Bronchial epithelial cell (primary cell): ENCODE data around the gene MARCHF11. TPM values are rescaled to one million over a fixed set of nuclear protein-coding genes. Genes with fewer than 3 reads are reported as not detected.

Experiments used
- DNase-seq: peaks from one replicate; pipeline ENCODE4 v3.0.0-alpha.2; 2010; ENCODE audit warnings: low read depth
- FAIRE-seq: peaks from 2 replicates; lab custom pipeline; 2011; peaks lifted over from hg19 to GRCh38; lab: Jason Lieb, UNC
- H3K27me3 ChIP-seq: 2 replicates; pipeline ENCODE4 v1.5.1; 2011; ENCODE audit warnings: low read length; ENCODE audit not compliant: control insufficient read depth, insufficient read depth
- H3K36me3 ChIP-seq: 2 replicates; pipeline ENCODE4 v1.5.1; 2011; ENCODE audit warnings: low read length; ENCODE audit not compliant: control insufficient read depth, insufficient read depth
- H3K4me3 ChIP-seq: 2 replicates; pipeline ENCODE4 v1.5.1; 2011; ENCODE audit warnings: mild to moderate bottlenecking, low read depth, low read length, control low read depth
- total RNA-seq: library from RNA; depleted of rRNA; stranded (reverse); fragments of >200 nt; gene quantifications from 2 replicates; pipeline ENCODE4 v1.2.1, GENCODE V29; 2014
- TF ChIP-seq, protein P1 (sequence below): IDR thresholded peaks from 2 replicates; pipeline ENCODE4 v1.5.1; 2011; ENCODE audit warnings: mild to moderate bottlenecking, moderate library complexity, low read length, control low read depth, inconsistent platforms; ENCODE audit not compliant: insufficient read depth, severe bottlenecking

Gene MARCHF11
- total RNA-seq, 1 donor from 2014 or later: not detected

DNA sequence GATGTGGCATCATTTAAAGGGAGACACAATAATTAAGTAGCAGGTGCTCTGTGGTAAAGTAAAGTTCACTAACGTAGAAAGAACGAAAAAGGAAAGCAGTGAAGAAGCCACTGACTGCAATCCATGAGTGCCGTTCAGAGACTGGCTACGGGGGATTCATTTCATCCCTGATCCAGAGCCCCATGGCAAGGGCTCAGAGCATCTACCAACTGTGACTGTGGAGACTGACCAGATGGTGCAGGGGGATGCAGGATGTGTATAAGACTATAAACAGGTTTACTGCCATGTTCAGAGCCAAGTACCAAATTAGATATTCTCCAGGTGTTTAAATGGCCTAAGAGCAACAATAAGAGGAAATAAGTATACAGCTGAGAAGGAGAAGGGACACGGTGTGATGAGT is 47.7 kb downstream of the MARCHF11 start:
- no peak for DNase-seq
- no peak for FAIRE-seq
- Histone ChIP-seq H3K27me3 (no peaks in the 10 kb centered on the region), H3K36me3 (no peaks in the 10 kb centered on the region), H3K4me3 (no peak overlapping the region)
- TF ChIP-seq, protein P1, sequence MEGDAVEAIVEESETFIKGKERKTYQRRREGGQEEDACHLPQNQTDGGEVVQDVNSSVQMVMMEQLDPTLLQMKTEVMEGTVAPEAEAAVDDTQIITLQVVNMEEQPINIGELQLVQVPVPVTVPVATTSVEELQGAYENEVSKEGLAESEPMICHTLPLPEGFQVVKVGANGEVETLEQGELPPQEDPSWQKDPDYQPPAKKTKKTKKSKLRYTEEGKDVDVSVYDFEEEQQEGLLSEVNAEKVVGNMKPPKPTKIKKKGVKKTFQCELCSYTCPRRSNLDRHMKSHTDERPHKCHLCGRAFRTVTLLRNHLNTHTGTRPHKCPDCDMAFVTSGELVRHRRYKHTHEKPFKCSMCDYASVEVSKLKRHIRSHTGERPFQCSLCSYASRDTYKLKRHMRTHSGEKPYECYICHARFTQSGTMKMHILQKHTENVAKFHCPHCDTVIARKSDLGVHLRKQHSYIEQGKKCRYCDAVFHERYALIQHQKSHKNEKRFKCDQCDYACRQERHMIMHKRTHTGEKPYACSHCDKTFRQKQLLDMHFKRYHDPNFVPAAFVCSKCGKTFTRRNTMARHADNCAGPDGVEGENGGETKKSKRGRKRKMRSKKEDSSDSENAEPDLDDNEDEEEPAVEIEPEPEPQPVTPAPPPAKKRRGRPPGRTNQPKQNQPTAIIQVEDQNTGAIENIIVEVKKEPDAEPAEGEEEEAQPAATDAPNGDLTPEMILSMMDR: no peak

DNA sequence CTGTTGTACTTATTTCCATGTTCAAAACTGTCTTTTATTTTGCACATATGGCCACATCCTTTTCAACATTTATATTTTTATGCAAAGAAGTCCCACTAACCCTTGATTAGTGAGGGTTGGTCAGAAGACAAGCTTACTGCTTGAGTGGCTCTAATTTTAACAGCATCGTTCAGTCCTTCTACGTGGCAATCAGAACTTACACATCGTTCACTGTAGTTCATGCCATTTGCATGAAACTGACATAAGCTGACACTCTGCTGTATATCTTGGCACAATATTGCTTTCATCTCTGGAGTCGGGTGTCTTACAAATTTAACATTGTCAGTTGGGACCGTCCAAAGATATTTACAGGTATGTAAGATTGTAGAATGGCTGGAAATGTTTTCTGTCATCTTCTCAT is 50.6 kb downstream of the MARCHF11 start:
- FAIRE-seq (no peak), DNase-seq (no peak)
- Histone ChIP-seq H3K27me3 (no peaks in the 10 kb centered on the region), H3K4me3 (no peak overlapping the region), H3K36me3 (no peaks in the 10 kb centered on the region)
- TF ChIP-seq, protein P1: no peak

DNA sequence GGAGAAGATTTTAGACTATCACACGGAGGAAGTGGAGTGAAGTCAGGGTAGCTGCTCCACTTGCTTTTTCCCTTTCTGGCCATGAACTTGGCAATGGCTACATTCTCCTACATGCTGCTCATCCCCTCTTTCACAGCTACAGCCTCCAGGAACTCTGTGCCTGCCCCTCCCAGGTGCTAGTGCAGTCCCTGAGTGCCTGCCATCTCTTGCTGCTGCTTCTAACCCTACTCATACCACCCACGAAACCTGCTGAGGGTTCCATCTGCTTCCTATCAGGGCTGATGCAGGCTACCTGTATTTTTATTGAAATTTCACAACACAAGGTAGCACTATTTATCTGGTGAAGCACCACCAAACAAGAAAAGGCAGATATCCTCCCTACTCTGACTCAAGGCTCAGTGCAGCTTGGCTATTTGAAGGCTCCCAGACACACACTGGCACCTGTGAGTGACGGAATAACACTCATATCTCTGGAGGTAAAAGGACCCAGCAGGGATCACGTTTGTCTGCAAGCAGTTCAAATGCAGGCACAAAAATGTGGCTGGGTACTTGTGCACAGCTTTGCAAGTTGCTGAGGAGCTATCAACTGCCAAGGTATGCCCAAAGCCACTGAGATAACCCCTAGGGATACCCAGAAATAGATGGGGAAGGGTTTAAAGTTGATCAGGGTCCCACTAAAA is 51.6 kb downstream of the MARCHF11 start:
- TF ChIP-seq, protein P1: no peak
- FAIRE-seq (no peak), DNase-seq (no peak)
- Histone ChIP-seq H3K4me3 (no peak overlapping the region), H3K36me3 (no peaks in the 10 kb centered on the region), H3K27me3 (no peaks in the 10 kb centered on the region)

DNA sequence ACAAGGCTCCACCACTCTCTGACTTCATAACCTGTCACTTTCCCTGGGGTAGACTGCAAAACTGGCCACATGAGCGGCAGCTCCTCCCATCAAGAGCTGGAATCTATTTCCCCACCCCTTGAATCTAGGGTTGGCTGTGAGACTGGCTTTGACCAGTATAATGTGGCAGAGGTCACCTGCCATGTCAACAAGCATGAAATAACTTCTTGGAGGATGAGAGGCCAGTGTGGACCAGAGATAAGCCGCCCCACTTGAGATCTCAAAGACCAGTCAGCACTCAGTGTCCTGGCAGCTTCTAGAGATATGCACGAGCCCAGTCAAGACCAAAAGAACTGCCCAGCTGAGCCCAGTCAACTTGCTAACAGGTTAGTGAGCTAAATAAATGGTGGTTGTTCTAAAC is 59.0 kb downstream of the MARCHF11 start:
- Histone ChIP-seq H3K4me3 (no peak overlapping the region), H3K27me3 (no peaks in the 10 kb centered on the region), H3K36me3 (no peaks in the 10 kb centered on the region)
- DNase-seq (no peak), FAIRE-seq (no peak)
- TF ChIP-seq, protein P1: no peak

DNA sequence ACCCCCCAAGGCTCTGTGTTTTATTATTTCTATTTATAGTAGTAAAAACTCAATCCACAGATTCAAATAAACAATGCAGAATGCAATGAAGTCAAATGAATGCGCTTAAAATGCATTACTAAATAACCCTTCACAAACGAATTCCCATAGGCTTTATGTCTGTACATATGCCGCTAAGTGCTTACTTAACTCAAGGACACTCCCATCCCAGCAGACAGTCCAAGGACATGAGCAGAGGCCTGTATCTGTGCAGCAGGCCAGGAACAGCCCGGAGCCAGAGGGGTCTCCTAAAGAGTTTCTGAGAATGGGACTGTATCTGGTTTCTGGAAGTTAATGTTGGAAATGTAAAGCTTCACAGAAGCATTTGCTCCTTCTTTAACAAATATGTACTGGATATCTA is 59.8 kb downstream of the MARCHF11 start:
- Histone ChIP-seq H3K4me3 (no peak overlapping the region), H3K27me3 (no peaks in the 10 kb centered on the region), H3K36me3 (no peaks in the 10 kb centered on the region)
- DNase-seq (no peak), FAIRE-seq (no peak)
- TF ChIP-seq, protein P1: no peak

DNA sequence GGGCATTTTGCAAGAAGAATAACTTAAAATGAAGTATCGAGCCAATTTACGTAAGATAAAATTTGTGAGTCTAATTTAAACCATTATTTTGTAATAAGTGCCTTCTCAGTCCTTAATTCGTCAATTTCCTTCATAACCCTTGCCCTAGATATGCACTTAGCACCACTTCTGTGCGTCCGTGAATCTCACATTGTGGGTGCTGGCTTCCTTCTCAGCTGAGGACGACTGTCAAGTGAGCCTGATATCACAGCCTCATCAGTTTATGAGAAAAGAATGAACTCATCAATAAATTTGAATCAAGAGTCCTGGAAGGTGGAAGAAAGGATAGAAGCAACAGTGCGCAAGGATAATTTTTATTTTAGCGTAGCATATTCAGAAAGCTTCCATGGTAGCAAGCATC is 64.5 kb downstream of the MARCHF11 start:
- H3K27me3 ChIP-seq: no peaks in the 10 kb centered on the region
- TF ChIP-seq, protein P1: no peak
- FAIRE-seq (no peak), DNase-seq (no peak)
- H3K4me3 ChIP-seq: no peak overlapping the region
- no peaks in the 10 kb centered on the region for H3K36me3 ChIP-seq
